HG03520 (cell line): Measurements from ENCODE around the gene HEXIM1.

Experiments used
- ATAC-seq: cut with Tn5 transposase; IDR thresholded peaks from one replicate; pipeline ENCODE4 v1.9.1; 2021; ENCODE audit warnings: mild to moderate bottlenecking, moderate library complexity; ENCODE audit not compliant: unreplicated experiment

Gene HEXIM1

DNA sequence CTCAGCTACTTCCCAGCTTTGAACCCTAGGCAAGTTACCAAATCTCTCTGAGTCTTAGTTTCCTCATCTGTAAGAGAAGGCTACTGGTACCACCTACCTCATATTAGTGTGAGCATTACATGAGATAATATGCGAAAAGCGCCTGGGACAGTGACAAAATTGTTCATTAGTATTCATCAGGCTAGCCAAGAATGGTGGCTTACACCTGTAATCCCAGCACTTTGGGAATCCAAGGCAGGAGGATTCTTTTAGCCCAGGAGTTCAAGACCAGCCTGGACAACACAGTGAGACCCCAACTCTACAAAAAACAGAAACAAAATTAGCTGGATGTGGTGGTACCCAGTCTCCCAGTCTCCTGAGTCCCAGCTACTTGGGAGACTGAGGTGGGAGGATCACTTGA, 19.3 kb upstream of the HEXIM1 start:
- ATAC-seq, result no peak

DNA sequence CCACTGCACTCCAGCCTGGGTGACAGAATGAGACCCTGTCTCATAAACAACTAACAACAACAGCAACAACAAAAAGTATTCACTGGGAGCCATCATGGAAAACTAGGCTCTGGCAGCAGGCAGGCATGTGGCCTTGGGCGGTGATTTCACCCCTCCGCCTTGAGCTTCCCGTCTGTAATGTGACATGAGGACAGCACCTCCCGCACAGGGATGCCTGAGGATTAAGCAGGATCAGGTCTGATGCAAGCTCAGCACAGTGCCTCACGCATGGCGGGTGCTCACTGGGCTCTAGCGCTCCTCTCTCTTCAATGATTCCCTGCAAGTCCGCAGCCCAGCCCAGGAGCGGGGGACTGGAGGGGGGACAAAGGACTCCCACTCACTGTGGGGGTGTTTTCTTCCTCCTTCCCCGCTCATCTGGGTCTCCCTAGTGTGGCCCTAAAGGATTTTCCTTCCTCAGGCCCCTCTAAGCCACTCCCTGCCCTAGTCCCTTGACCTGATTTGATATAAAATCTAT, 18.8 kb upstream of the HEXIM1 start:
- ATAC-seq, result no peak

DNA sequence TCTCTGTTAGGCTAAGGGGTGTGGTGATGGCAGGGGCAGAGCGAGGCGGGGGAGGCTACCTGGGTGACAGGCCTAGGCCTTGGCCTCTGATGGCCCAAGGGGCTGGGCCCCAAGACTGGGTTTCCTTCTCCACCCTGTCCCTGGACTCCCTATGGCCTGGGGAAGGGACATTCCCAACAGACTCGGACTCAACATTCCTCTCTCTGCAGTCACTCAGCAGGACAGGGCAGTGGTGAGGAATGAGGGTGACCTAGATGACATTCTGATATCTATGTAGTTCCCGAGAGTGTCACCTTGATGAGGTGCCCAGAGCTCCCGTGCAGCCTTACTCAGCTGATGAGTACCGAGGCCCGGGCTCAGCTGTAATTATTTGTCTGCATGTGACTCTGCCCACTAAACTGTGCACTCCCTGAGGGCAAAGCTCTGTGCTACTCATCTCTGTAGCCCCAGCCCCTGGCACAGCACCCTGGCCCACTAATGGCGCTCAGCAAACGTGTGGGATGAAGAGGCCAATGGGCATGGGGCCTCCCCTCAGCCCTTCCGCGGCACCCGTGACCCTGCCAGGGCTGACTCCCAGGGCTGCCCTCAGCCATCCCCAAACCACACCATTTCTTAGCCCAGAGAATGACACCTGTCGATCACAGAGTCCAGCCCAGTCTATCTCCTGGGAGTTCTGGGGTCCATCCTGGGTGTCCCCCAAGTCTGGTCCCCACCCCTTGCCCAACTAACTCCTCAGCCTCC, 18.2 kb upstream of the HEXIM1 start:
- ATAC-seq, result no peak

DNA sequence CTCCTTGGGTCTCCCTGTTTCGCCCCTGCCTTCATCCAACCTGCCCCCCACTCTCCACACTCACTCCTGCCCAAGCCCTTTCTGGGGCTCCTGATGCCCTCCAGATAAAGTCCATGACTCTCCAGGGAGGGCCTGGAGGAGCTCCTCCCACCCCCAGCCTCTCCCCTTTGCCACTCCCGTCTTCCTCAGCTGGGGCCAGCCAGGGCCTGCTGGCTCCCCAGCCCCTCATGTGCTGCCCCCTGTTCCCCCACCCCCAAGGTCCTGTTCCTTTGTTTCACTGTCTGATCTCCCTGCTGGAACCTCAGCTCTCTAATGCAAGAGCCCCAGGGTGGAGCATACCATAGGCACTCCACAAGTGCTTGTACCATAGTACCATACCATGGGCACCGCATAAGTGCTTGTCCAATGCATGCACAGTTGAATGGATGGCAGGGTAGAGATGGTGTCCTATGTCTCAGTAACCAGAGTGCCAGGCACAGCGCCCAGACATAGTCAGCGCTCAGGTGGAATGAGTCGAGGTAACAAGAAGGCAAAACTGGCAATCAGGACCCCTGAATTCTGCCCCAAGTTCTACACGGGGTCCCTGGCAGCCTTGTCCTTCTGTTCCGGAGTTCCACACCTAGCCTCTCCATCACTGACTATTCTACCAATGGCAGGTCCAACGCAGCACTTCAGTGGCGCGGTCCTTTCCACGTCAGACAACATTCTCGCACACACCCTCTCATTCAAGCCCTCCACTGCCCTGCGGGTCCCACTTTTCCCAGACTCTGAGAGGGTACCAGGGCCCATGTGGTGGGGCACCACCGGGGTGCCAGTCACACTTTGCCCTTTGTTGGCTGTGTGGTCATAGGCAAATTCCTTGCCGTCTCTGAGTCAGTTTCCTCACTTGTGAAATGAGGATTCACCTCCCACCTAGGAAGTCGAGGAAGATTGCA, 17.3 kb upstream of the HEXIM1 start:
- ATAC-seq, result no peak

DNA sequence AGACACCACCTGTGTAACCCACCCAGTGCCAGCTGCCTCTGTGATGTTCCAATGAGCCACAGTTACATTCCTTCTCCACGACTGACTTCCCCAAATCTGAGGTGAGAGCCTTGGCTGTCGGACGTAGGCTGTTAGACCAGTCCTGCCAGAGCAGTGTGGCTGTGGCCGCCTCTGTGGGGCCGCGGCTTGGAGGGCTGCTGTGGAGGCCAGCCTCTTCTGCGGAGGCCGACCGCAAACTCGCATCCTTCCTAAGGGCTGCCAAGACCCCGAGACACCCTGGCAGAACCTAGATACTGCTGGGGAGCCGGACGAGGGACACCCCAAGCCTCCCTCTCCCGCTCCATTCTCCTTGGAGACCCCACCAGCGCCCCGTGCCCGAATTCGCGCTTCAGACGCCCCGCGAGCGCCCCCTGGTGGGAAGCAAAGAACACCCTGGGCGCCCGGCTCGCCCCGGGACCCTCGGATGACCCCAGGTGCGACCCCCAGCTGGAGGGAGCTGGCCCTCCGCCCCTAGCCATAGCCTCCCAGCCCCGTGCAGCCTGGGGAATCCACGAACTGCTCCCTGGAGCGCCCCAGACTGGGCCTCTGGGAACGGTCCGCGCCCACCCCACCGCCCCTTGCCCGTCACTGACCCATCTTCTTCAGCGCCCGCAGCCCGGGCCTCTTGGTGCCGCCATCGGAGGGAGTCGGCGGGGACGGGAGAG, 16.5 kb upstream of the HEXIM1 start:
- no peak for ATAC-seq

DNA sequence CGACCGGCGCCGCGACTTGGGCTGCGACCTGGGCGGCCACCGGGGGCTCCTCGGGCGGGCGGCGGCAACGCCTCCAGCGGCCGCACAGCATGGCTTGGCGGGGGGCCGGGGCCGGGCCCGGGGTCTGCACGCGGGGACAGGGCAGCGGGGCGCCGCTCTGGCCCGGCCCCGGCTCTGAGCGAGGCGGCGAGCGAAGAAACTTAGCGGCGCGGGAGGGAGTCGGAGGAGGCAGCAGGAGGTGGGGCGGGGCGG, 16.0 kb upstream of the HEXIM1 start, which contains the start of gene PLCD3:
Gene PLCD3 (minus strand): TSS at position 196 of the 252 bp plus-strand sequence. CDS start 105 bp downstream, at position 91.
- no peak for ATAC-seq

DNA sequence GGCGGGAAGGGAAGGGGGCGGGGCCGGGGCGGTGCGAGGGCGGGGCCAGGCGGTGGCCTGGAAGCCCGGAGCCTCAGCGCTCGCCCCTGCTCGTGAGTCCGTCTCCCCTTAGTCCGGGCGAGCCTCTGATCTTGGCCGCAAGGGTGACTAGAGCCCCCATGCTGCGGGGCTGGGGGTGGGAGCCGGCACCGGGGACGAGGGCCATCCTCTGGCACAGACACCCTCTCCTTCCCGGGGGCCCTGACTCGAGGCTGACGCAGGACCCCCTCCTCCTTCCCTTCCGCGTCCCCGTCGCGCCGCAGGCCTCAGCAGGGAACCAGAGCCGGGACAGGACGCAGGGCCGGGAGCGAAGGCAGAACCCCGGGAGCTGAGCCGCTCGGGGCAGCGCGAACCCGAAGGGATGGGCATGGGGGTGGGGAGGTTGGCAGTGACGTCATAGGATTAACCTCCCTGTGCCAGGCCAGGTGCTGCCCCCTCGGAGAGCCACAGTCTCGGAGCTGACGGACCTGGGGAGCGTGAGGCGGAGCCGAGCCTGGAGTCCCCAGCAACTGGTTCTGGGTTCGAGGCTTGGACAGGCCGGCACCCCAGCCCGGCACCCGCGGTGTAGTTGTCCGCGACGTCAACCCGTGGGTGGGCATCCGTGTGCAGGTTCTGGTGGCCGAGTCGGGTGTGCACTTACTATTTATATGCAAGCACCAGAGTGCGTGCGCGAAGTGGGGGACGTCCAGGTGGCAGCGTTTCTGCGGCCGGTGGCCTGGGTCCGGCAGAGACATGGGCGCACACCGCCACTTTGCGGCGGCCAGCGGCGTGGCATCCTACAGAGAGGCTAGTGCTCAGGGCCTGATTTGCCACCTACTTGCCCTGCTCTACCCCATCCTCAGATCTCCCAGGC, 15.5 kb upstream of the HEXIM1 start:
- no peak for ATAC-seq

DNA sequence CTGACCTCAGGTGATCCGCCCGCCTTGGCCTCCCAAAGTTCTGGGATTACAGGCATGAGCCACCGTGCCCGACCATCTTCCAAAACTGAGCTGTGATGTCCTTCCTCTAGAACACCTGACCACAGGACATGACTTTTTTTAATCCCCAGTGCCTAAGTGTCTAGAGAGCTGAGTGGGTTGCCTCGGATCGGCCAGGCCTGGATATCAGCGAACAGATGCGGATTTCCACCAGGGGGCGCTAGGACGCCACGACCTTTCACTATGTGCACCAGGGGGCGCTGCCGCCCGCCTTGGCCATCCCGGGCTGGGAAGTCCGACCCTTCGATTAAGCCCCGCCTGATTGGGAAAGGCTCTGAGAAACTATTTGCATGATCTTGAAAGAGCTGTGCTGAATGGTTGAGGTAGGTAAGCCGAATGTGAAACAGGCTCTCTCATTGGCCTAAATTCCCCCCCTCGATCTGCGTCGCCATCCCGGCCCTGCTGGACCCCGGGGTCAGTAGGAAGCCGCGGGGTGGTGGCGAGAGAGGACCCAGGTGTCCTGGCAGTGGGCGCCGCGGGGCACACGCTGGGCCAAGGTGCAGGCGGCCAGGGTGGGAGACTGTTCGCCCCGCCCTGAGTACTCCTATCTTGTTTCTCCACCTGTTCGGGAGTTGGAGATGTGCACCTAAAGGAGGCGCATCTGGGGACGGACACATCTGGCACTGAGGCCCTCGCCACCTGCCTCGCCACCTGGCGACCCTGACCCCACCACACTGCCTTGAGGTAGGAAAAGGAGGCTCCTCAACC, 12.9 kb upstream of the HEXIM1 start, which contains the start of gene ACBD4:
Gene ACBD4 (plus strand): TSS at position 496 of the 786 bp plus-strand sequence. CDS start 458 bp downstream, outside the sequence.
- ATAC-seq, result peak; percentile 80

DNA sequence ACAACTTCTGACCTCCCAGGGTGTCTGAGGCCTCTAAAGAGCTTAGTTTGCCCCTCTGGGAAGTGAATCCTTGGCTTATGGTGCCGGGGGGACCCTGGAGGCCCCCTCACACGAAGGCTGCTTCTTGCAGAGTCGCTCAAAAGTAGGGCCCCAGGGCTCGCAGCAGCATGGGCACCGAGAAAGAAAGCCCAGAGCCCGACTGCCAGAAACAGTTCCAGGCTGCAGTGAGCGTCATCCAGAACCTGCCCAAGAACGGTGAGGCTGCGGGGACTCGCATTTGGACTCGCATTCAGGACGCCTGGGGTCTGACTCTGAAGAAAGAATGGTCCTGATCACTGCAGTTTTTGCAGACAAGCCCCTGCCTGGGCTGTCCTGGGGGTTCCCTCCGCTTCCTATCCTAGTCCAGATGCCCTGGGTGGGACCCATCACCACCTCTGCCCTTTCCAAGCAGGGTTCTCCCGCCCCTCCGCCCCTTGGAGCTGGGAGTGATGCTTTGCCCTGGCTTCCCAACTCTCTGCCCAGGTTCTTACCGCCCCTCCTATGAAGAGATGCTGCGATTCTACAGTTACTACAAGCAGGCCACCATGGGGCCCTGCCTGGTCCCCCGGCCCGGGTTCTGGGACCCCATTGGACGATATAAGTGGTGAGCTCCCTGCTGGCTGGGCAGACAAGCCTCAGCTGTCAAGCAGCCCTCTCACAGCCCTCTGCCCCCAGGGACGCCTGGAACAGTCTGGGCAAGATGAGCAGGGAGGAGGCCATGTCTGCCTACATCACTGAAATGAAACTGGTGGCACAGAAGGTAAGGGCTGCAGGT, 12.1 kb upstream of the HEXIM1 start:
- no peak for ATAC-seq

DNA sequence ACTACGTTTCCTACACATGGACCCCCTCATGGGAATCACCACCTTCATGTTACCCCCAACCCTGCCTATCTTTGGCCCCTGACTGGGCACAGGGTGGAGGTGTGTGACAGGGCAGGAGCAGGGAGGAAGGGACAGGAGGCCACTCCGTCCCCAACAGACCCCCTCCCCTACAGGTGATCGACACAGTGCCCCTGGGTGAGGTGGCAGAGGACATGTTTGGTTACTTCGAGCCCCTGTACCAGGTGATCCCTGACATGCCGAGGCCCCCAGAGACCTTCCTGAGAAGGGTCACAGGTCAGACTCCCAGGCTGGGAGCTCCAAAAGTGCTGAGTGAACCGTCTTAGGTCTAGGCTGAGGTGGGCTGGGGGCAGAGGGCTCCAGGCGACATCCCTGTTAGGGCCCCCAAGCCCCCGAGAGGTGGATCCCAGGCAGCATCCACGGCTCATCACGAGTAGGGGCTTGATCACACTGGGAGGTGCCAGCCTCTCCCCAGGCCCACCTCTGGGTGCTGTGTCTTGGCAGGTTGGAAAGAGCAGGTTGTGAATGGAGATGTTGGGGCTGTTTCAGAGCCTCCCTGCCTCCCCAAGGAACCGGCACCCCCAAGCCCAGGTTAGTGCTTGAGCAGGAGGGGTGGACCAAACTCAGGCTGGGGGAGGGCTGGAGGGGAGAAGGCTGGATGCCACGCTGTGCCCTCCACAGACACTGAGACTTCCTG, 11.3 kb upstream of the HEXIM1 start:
- ATAC-seq, result no peak

DNA sequence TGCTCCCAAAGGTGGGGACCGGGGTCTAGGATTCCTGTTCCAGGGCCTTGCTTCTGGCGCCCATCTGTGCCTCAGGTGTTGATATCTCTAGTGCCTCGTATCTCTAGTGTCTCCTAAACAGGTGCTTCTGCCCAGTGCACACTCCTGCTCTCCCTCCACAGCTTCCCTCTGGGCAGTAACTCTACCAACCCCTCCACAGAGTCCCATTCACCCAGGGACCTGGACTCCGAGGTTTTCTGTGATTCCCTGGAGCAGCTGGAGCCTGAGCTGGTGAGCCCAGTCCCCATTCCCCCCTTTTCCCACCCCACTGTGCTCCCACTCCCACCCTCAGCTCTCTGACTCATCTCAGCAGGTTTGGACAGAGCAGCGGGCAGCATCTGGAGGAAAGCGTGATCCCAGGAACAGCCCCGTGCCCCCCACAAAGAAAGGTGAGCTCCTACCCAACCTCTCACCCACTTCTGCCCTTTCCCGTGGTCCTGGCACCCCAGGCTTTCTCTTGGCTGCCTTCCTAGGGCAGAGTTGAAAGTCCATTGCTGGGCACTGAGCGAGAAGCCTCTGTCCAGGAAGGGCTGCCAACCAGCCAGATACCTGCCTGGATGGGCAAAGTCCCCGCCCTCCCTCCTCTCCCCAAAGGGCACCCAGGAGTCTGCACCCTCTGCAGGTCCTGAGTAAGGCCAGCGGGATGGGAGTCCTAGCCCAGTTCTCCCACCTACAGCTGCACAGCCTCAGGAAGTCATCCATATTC, 10.5 kb upstream of the HEXIM1 start:
- no peak for ATAC-seq

DNA sequence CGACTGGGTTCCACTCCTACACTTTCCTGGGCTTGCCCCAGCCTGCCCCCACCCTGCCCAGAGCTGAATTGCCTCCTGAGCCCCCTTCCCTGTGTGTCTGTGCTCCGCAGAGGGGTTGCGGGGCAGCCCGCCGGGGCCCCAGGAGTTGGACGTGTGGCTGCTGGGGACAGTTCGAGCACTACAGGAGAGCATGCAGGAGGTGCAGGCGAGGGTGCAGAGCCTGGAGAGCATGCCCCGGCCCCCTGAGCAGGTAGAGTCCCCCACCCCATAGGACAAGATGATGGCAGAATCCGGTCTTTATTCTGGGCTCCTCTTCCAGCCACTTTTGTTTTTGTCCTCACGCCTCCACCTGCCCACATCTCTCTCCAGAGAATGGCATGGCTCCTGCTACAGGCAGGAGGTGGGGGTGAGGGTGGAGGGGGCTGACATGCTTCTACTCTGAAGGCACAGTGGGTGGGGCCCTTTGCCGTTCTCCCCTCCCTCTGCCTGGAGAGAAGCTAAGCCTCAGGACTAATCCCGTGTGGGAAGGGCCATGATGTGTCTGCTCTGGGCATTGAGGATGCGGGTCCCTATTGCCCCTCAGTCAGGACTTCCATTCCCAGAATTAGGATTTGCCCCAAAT, 9.3 kb upstream of the HEXIM1 start:
- ATAC-seq, result no peak

DNA sequence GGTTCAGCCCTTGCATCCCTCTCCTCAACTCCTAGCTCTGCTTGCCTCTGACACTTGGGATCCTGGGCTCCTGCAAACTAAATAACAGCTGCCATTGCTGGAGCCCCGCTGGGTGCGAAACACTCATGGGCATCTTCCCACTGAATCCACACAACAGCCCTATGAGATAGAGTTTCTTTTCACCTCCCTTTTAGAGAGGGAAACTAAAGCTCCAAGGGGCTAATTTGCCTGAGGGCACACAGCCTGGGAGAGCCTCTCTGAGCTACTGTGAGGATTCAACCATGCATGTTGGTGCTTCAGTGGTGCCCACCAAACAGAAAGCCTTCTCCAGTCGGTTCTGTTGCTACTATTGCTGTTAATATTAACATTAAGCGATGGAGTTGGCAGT, 8.7 kb upstream of the HEXIM1 start:
- no peak for ATAC-seq

DNA sequence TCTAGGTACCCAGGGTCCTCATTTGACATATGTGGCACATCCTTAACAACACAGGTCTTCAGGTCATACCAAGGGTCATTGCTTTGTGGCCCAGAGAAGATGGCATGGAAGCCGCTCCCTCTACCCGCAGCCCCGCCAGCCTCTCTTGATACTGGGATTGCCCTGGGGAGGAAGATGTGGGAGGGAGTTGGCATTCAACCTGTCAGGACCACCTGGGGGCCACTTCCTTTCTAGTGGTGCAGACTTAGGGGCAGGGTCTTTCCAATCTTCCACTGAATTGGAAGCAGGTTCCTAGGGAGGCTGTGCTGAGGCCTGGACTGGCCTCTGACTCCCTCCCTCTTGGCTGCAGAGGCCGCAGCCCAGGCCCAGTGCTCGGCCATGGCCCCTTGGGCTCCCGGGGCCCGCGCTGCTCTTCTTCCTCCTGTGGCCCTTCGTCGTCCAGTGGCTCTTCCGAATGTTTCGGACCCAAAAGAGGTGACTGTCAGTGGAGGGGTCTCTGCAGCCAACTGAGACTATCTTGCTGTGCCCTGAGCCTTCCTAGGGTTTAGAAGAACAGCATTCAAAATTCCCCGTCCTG, 5.1 kb upstream of the HEXIM1 start:
- no peak for ATAC-seq

DNA sequence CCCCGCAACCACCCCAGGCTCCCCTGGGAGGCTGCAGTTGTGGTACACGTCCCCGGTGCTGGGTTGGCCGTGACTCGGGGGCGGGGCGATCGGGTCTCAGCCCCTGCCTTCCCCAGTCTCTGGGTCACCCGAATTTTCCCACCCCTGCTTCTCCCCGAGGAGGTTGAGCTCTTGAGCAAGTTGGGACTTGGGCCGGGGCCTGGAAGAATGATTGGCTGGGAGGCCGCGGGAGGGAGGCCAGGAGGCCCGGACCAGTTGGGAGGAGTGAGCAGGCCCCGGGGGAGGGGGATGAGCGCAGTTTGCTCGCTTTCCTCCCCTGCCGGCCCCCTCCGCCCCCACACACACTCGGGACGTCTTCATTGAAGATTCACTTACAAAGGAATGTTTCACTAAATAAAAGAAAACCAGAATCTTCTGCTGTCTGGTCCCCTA, 4.5 kb upstream of the HEXIM1 start:
- ATAC-seq, result no peak

DNA sequence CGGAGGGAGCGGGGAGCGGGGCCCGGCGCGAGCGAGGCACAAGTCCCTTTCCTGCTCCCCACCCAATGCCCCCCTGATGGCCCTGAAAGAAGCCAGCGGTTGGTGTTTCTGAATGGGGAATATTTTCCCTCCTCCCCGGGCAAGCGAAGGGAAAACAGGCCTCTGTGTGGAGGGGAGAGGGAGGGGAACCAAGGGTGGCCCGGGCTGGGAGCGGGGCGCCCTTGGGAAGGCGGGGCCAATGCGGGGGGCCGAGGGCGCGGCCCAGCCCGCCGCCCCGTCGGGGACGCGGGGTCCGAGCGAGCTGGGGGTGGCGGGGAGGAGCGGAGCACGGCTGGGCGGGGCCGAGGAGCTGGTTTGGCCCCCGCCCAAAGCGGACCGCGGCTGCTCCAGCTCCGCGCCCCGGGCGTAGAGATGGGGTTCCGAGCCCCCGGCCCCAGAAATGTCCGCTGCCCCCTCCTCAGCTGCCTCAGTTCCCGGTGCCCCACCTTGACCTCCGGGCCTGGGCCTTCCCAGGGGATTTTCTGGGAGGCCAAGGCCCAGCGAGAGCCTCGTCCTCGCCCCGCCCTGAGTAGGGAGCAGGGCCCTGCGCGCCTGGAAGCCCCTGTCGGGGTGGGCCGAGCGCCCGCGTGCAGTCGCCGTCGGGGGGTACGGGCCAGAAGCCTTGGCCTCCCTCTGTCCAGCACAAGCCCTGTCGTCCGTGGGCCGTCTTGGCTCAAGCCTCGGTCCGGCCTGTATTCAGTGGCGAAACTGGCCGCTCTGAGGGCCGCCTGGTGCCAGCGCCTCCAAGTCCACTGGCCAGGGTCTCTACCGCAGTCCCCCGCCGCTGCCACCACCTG, 3.9 kb upstream of the HEXIM1 start:
- no peak for ATAC-seq
